GM19035 (cell line): ENCODE data around the gene WDR37.

Source experiments
- ATAC-seq: cut with Tn5 transposase; IDR thresholded peaks from one replicate; pipeline ENCODE4 v1.9.1; 2021; ENCODE audit not compliant: unreplicated experiment

WDR37 gene

DNA sequence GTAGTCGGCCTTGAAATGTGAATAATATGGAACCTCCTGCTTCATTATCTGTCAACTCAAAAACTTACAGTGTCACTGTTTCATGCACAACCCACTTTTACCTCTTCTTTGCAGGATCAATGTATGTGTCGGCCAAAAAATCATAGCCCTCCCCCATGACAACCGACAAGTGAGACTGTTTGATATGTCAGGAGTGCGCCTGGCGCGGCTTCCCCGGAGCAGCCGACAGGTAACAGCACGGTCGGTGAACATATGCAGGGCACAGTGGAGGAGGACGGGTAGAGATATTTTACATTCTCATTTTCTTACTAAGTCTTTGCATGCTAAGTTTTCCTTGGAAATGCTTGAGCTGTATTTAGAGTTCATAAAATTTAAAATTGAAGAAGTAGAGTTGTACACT lies 68.6 kb downstream of the WDR37 start:
- ATAC-seq, result no peak

DNA sequence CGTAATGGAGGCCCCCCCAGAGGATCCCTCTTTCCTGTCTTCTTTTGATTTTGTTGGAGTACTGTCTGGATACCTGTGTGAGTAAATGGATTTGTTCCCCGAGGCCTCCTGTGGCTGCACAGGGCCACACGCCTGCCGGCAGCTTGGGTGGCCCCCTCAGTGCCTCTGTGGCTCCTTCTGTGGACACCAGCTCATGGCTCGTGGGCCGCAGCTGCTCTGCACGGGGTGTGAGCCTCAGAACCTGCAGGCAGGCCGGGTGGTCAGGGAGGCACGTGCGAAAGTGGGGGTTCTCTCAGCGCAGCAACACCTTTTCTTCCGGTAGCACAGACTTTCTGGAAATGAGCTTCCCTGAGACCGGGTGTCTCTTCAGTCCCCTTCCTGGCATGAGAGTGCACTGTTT lies 70.3 kb downstream of the WDR37 start:
- ATAC-seq, result no peak

DNA sequence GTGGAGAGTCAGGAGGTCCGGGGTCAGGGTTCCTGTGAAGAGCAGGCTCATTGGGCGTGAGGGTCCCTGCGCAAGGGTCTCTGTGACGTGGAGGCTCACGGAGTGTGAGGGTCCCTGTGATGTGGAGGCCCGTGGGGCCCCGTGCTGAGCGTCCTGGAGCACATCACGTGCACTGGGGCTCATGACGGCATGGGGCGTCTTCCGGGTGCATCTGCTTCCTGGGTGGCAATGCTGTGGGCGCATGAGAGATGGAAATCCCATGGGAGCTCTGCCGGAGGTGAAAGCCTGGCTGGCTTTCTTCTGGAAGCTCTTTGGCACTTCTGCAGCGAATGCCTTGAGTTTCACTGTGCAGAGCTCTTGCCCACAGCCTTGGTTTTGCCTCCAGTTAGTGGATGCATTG lies 71.4 kb downstream of the WDR37 start:
- no peak for ATAC-seq

DNA sequence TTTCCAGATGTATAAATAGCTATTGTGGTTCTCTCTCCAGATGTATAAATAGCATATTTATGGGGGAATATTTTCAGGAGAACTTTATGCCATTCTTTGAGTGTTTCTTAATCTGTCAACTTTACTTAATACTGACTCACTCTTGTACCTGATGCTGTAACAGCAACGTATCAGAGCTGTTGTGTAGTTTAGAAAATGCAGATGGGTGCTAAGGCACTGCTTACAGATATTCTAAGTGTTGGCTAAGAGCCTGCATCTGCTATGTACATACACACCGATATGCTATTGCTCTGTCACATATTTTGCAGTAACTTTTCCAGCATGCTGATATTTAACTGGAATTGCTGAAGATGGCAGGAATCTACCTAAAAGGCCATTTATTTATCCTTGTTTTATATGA lies 71.9 kb downstream of the WDR37 start:
- ATAC-seq, result no peak

DNA sequence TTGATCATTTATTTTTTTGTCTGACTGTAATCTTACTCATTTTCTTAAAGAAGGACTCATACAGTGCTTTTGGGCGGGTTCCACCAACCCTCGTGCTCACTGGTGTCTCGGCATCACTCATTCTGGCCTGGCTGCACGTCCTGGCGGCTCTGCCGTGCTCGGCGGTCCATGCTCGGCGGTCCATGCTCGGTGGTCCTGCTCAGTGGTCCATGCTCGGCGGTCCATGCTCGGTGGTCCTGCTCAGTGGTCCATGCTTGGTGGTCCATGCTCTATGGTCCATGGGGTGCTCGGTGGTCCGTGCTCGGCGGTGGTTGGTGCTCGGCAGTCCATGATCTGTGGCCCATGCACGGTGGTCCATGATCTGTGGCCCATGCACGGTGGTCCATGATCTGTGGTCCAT lies 72.5 kb downstream of the WDR37 start:
- ATAC-seq, result no peak

DNA sequence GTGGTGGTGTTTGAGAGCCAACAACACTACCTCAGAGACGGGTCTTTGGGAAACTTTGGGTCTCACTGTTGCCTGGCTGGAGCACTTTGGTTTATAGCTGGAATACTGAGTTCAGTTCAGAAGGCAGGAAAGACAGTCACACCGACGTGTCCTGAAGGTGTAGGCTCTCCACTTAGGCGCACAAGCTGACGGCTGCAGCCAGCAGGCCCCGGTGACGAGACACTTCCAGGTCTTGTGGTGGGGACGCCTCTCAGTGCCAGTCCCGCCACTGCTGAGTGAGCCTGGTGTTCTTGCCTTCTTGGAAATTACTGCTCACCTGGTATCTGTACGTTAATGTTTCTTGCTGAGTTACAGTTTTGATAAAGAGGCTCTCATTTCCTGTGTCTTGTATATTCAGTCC lies 74.0 kb downstream of the WDR37 start:
- no peak for ATAC-seq

DNA sequence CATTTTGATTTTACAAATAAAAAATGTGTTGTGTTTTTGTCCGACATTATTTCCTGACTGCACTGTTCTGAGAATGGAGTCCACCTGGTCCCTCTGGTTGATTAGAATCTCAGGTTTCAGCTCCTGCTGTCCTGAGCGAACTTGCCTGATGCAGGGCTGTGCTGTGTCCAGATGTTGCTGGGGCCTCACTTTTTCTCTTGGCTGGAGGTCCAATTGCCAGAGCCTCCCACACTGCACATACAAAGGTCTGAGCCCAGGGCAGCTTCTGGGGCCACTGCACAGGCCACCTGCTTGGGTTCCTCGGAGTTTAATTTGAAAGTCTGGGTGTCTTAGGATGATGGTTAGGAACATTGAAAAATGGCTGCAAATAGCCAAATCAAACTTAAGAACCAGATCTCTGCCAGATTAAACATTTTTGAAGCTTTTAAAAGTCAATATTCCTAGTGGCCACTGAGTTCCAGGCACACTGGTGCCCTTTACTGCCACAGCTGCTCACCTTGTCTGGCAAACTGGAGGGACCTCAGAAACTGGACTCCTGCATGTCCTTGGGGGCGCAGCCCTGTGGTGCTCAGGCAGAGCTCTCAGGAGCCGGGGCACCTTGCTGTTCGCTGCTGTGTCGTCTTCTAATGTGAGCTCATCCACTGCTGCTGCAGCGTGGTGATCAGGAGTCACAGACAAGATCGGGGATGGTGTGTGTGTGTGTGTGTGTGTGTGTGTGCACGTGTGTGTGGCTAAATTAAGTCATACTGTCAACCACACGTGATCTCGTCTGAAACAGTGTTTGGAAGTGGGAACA lies 75.0 kb downstream of the WDR37 start:
- no peak for ATAC-seq

DNA sequence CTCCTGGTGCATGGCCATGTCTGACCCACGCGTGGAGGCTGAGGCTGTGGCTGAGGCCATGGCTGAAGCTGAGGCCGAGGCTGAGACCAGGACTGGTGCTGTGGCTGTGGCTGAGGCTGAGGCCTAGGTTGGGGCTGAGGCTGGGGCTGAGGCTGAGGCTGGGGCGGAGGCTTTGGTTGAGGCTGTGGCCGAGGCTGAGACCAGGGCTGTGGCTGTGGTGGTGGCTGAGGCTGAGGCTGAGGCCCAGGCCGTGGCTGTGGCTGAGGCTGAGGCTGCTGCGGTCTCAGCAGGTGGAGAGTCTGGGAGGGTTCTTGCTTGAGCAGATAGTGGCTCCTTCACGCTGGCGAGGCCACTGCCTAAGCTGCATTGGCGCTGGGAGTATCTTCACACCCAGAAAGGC lies 76.4 kb downstream of the WDR37 start:
- no peak for ATAC-seq

DNA sequence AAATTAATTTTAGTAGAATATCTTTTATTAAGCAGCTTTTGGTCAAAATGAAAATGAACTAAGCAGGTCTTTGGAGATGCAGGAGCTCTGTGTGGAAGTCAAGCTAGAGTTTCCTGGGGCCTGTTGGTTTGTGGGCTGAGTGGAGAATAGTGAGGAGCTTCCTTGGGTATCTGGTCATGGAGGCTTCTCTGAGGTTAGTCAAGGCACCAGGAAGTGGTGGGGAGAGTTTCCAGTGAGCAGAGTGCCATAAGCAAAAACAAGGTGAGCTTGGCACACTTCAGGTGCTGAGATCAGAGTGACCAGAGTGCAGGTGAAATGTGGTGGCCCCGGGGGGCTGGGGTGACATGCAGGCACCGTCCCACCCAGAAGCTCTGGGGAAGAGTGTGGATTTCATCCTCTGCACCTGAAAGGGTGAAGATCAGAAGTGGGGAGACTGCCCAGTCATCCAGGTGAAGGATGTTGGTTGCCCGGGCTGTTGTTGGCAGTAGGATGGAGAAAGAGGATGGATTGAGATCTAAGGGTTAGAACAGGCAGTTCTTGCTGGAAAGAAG lies 77.4 kb downstream of the WDR37 start:
- no peak for ATAC-seq

DNA sequence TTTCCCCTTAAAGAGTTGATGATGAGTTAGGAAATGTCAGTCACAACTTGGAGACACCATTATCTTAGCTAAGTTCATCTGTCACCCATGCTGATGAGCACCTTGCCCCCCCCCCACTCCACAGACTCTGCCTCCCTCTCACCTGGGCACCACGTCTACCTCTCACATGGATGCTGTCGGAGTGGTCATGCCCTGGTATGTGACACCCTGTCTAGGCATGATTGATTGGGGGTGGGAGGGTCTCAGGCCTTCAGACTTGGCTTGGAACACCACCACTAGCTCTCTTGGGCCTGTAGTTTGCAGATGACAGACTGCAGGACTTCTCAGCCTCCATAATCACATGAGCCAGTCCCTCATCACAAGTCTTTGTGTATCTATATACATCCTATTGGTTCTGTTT lies 78.0 kb downstream of the WDR37 start:
- no peak for ATAC-seq

DNA sequence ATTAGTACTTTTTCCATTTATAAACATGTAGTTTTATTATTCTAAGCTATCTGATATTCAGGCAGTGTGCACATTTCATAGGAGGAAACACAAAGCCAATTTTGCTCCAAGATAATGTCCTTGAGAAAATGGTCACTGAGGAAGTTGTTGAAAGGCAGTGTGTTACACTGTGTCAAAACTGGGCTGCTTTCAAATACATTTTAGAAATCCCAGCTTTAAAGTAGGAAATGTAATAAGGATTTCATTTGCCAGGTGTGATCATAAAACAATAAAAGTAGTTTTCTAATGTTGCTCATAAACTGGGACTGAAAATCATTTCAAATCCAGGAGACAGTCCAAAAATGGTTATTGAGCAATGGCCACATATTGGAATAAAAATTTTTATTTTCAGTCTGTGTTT lies 80.1 kb downstream of the WDR37 start:
- ATAC-seq, result no peak

DNA sequence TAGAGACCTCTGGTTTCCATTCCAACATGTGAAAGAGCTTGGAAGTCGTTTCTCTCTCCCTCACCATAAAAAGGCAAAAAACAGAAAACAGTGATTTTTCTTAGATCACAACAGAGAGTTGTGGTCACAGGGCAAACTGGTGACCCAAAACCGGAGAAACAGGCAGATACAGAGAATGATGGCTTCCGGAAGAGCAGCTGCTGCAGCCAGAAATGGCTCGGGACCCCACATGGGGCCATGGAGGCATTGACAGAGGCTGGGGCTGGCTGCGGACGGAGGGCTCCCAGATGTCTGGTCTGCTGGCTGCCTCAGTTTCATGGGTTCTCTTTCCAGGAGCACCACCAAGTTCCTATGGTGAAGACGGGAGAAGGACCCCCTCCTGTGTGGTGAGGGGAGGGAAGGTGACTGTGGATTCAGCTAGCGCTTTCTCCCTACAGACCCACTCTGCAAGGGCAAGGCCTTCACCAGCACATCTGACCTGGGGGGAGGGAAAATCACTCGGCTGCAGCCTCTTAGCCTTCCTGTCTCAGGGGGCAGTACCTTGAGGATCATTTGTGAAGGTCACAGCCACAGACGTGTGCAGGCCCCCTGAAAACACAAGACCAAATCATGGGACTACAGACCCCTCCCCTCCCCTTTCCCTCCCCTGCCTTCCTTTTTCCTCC lies 81.4 kb downstream of the WDR37 start:
- no peak for ATAC-seq

DNA sequence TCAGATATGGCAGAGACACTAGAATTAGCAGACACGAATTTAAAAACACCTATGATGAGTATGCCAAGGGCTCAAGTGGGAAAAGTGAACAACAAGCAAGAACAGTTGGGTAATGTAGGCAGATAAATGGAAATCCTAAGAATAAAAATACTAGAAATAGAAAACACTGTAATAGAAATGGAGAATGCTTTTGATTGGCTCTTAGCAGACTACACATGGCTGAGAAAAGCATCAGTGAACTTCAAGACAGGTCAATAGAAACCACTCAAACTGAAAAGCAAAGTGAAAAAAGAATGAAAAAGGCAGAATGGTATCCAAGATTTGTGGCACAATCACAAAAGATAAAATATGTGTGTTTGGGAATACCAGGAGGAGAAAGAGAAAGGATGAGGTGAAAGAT lies 82.3 kb downstream of the WDR37 start:
- ATAC-seq, result no peak

DNA sequence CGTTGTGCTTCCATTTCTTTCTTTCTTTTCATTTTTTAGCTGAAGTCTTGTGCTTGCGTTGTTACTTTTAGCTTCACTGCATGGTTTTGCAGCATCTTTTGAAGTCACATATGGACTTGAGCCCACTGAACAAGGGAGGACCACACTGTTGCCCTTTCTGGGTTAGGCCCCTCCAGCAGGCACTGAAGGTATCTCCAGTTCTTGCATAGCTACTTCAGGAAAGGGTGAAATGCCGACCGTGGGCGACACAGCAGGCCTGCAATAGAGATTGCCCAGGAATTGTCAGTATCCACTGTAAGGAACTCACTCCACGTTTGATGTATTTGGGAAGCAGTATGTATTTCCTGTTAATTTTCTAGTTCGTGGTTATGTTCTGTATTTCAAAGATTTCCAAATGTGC lies 85.1 kb downstream of the WDR37 start:
- no peak for ATAC-seq

DNA sequence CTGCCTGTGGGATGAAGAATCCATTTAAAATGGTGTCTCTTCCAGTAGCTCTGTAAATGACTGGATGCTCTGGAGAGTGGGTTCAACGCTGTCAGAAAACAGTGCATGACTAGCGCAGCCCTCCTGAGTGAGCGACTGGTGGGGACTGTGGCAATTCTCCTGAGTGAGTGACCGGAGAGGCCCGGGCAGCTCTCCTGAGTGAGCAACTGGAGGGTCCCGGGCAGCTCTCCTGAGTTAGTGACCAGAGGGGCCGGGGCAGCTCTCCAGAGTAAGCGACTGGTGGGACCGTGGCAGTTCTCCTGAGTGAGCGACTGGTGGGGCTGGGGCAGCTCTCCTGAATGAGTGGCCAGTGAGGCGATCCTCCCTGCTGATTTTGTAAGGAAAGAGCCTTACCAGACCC lies 85.5 kb downstream of the WDR37 start:
- ATAC-seq, result no peak

DNA sequence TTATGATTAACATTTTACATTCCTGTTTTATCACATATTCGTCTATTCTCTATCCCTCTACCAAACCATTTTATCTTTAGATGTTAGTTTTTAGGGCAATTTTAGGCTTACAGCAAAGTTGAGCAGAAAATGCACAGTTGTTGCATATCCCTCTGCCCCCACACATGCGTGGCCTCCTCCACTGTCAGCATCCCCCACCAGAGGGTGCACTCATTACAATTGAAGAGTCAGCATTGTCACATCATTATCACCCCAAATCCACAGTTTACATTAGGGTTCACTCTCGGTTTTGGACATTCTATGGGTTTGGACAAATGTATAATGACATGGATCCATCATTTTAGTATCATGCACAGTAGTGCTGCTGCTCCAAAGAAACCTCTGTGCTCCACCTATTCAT lies 86.4 kb downstream of the WDR37 start:
- no peak for ATAC-seq

DNA sequence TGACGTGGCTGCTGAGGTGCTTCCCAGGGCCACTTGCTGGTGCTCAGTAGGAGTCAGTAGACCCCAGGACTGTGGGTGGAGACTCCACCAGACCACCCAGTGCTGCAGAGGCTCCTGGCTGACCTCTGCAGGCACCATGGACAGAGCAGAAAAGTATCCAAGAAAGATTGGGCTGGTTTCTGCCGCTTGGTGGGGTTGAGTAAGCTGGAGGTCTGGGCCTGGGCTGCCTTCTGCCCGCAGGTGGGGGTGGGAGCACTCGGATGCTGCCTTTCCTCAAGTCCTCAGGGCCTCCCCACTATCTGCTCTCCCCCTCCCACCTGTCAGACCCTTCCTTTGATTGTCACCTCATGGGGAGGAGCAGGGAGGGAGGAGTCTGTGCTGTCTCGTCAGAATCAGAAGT lies 91.6 kb downstream of the WDR37 start:
- no peak for ATAC-seq

DNA sequence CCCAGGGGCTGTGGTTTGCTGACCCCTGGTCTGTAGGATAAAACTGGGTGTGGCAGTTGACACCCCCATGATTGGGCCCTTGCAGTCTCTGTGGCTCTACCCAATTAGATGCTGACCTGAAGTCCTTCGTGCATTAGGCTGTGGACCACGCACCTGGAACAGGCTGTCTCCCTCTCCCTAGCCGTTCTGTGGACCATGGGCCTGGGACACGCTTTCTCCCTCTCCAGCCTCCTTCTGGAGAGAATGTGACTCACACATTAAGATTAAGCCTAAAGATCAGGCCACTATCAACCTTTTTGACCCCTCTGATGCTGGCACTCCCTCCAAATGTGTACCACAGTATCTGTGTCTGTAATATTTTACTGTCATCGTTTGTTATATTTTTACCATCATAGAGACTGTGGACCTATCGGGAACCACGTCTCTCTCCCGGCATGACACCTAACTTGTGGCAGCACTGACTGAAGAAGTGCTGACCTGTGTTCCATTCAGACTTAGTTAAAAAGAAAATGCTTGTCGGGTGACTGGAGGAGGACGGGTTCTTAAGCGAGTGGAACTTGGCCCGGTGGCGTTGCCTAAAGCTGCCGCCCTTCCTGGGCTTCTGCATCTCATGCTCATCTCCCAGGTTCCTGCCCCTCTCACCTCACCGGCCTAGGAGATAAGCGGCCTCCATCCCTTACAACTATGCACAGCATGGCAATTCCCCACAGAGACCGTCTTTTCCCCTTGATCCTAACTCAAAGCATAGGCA lies 92.8 kb downstream of the WDR37 start:
- ATAC-seq, result no peak

DNA sequence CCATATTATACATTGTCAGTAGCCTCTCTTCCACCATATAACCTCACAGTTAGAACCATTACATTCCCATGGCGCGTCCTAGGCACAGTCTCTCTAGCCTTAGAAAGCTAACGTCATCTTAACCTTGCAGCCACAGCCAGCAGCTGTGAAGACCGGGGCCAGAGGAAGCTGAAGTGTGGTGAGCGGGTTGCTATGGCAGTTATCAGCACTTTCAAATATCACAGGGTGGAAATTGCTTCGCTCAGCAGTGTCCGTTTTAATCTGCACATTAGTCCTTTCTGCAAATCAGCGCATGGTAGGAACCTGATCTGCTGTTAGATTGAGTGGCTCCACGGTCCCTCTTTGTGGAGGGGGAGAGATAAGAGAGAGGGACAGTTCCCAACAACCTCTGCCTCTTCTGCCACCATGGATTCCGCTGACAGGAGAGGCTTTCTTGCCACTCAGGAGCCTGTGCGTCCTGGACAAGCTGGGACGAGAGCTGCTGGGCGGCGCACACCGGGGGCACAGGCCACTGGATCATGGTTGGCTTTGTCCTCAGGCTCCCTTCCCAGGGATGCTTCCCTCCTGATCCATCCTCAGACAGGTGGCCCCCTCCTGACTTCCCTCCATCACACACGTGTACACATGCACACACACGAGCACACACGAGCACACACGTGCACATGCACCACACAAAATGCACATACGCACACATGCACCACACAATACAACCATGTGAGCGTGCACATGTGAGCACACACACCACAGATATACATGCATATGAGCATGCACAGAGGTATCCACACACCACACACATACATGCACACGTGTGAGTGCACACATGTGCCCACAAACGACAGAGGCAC lies 93.8 kb downstream of the WDR37 start:
- ATAC-seq, result no peak

DNA sequence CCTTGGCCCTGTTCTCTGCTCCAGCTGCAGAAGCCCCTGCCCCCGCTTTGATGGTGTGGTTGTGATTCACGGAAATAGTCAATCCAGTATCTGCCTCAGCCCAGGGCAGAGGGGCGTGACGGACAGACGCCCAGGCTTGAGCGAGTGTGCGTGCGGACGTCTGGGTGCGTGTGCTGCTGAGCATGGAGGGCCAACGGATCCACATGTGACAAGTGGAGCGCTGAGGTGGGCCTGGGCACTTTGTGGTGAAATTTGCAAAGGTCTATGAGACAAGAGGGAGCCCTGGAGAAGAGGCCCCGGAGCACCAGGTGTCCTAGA lies 94.4 kb downstream of the WDR37 start:
- ATAC-seq, result no peak
